ENCODE data around the gene BTG3. TPM values are rescaled to one million over a fixed set of nuclear protein-coding genes. Genes with fewer than 3 reads are reported as not detected.

BTG3 gene
- total RNA-seq, 2 experiments from 2014 or later: 40.7 to 43.3 TPM

- Mint-ChIP-seq H3K27me3 (ENCODE audit: low read depth) (peaks cover 6% of the 10 kb centered on the region), H3K36me3 (ENCODE audit: low read depth) (peaks cover 29% of the 10 kb centered on the region), H3K4me3 (peak overlapping the region; percentile 72), H3K27ac (peak overlapping the region; percentile 81), H3K9me3 (ENCODE audit: insufficient read depth) (no peaks in the 10 kb centered on the region), H3K4me1 (ENCODE audit: low read depth) (peaks cover 51% of the 10 kb centered on the region)
- DNase-seq (no peak), ATAC-seq (no peak)
- ChIA-PET CTCF (interaction anchor here (1.6 kb wide), 1 partner anchor 205 kb away, joined by 3 read pairs; no protein-coding TSS in a partner anchor), POLR2A (no interaction called here)
Measured at GRCh38 chr21:17613242-17613676, 558 bp upstream of the BTG3 start.

GRCh38 chr21:17612023-17612564 lies 607 bp downstream of the BTG3 start:
- Mint-ChIP-seq H3K9me3 (ENCODE audit: insufficient read depth) (no peaks in the 10 kb centered on the region), H3K4me1 (ENCODE audit: low read depth) (peaks cover 62% of the 10 kb centered on the region), H3K36me3 (ENCODE audit: low read depth) (peaks cover 40% of the 10 kb centered on the region), H3K4me3 (peak overlapping the region; percentile 93), H3K27ac (peak overlapping the region; percentile 98), H3K27me3 (ENCODE audit: low read depth) (peaks cover 3% of the 10 kb centered on the region)
- POLR2A ChIA-PET: interaction anchor here (1.2 to 2.4 kb wide), 4 partner anchors 11 to 1879 kb away, joined by 3 to 10 read pairs (median 8); partner anchors contain the start of gene C21orf91
- CTCF ChIA-PET: interaction anchor here (0.9 to 1.3 kb wide), 2 partner anchors 26 to 169 kb away, joined by 3 read pairs; no protein-coding TSS in a partner anchor
- ATAC-seq (peak; percentile 6), DNase-seq (no peak)

GRCh38 chr21:17611414-17612022 lies 1.2 kb downstream of the BTG3 start:
- CTCF ChIA-PET: interaction anchor here (0.9 to 1.3 kb wide), 2 partner anchors 26 to 170 kb away, joined by 3 read pairs; no protein-coding TSS in a partner anchor
- H3K4me1 Mint-ChIP-seq (ENCODE audit: low read depth): peaks cover 63% of the 10 kb centered on the region

GRCh38 chr21:17610911-17611310 lies 1.8 kb downstream of the BTG3 start:
- no peaks in the 10 kb centered on the region for H3K9me3 Mint-ChIP-seq (ENCODE audit: insufficient read depth)

More at GRCh38 chr21:17611414-17612022, 1.2 kb downstream of the BTG3 start:
- DNase-seq (peak; percentile 88), ATAC-seq (peak; percentile 67)
- H3K27me3 Mint-ChIP-seq (ENCODE audit: low read depth): no peaks in the 10 kb centered on the region
- POLR2A ChIA-PET: interaction anchor here (0.5 to 2.4 kb wide), 7 partner anchors 10 to 1878 kb away, joined by 3 to 10 read pairs (median 3); partner anchors contain the start of gene C21orf91
- H3K4me3 Mint-ChIP-seq: peak overlapping the region; percentile 93
- no peaks in the 10 kb centered on the region for H3K9me3 Mint-ChIP-seq (ENCODE audit: insufficient read depth)
- peaks cover 41% of the 10 kb centered on the region for H3K36me3 Mint-ChIP-seq (ENCODE audit: low read depth)
- H3K27ac Mint-ChIP-seq: peak overlapping the region; percentile 98

GRCh38 chr21:17609681-17610080 lies 3.0 kb downstream of the BTG3 start:
- Mint-ChIP-seq H3K9me3 (ENCODE audit: insufficient read depth) (no peaks in the 10 kb centered on the region), H3K4me3 (peak overlapping the region; percentile 93), H3K27me3 (ENCODE audit: low read depth) (no peaks in the 10 kb centered on the region), H3K36me3 (ENCODE audit: low read depth) (peaks cover 49% of the 10 kb centered on the region), H3K4me1 (ENCODE audit: low read depth) (peaks cover 53% of the 10 kb centered on the region), H3K27ac (no peak overlapping the region)
- DNase-seq (no peak), ATAC-seq (no peak)
- POLR2A ChIA-PET: no interaction called here
- CTCF ChIA-PET: interaction anchor here (0.8 to 1.8 kb wide), 3 partner anchors 24 to 222 kb away, joined by 4 to 8 read pairs (median 4); no protein-coding TSS in a partner anchor

More at GRCh38 chr21:17610911-17611310, 1.8 kb downstream of the BTG3 start:
- ChIA-PET POLR2A (interaction anchor here (0.5 to 2.4 kb wide), 6 partner anchors 9 to 208 kb away, joined by 3 to 10 read pairs (median 6); partner anchors contain the start of gene C21orf91), CTCF (interaction anchor here (0.9 to 1.7 kb wide), 2 partner anchors 25 to 314 kb away, joined by 3 to 4 read pairs; no protein-coding TSS in a partner anchor)
- peaks cover 63% of the 10 kb centered on the region for H3K4me1 Mint-ChIP-seq (ENCODE audit: low read depth)
- DNase-seq (no peak), ATAC-seq (no peak)
- peaks cover 43% of the 10 kb centered on the region for H3K36me3 Mint-ChIP-seq (ENCODE audit: low read depth)
- H3K27ac Mint-ChIP-seq: peak overlapping the region; percentile 98
- H3K27me3 Mint-ChIP-seq (ENCODE audit: low read depth): no peaks in the 10 kb centered on the region
- peak overlapping the region; percentile 93 for H3K4me3 Mint-ChIP-seq

GRCh38 chr21:17607684-17608083 lies 5.0 kb downstream of the BTG3 start:
- ATAC-seq: no peak
- no peaks in the 10 kb centered on the region for H3K27me3 Mint-ChIP-seq (ENCODE audit: low read depth)
- peaks cover 61% of the 10 kb centered on the region for H3K4me1 Mint-ChIP-seq (ENCODE audit: low read depth)
- H3K9me3 Mint-ChIP-seq (ENCODE audit: insufficient read depth): no peaks in the 10 kb centered on the region
- no peak for DNase-seq
- CTCF ChIA-PET: interaction anchor here (1.2 to 1.7 kb wide), 2 partner anchors 9 to 317 kb away, joined by 3 to 5 read pairs; no protein-coding TSS in a partner anchor
- peaks cover 67% of the 10 kb centered on the region for H3K36me3 Mint-ChIP-seq (ENCODE audit: low read depth)
- POLR2A ChIA-PET: no interaction called here
- H3K4me3 Mint-ChIP-seq: no peak overlapping the region
- H3K27ac Mint-ChIP-seq: peak overlapping the region; percentile 65

- no peak for ATAC-seq
- H3K4me1 Mint-ChIP-seq (ENCODE audit: low read depth): peaks cover 34% of the 10 kb centered on the region
- ChIA-PET POLR2A (interaction anchor here (2.8 kb wide), 1 partner anchor 9 kb away, joined by 8 read pairs; no protein-coding TSS in a partner anchor), CTCF (interaction anchor here (0.7 to 1.9 kb wide), 2 partner anchors 17 to 42 kb away, joined by 3 to 6 read pairs; no protein-coding TSS in a partner anchor)
- H3K36me3 Mint-ChIP-seq (ENCODE audit: low read depth): peaks cover 63% of the 10 kb centered on the region
- H3K27ac Mint-ChIP-seq: no peak overlapping the region
- DNase-seq: no peak
- H3K4me3 Mint-ChIP-seq: no peak overlapping the region
- no peaks in the 10 kb centered on the region for H3K27me3 Mint-ChIP-seq (ENCODE audit: low read depth)
- H3K9me3 Mint-ChIP-seq (ENCODE audit: insufficient read depth): no peaks in the 10 kb centered on the region
Measured at GRCh38 chr21:17602874-17603273, 9.8 kb downstream of the BTG3 start.

- DNase-seq: no peak
- Mint-ChIP-seq H3K4me3 (no peak overlapping the region), H3K27ac (peak overlapping the region; percentile 20), H3K9me3 (ENCODE audit: insufficient read depth) (no peaks in the 10 kb centered on the region), H3K36me3 (ENCODE audit: low read depth) (peaks cover 64% of the 10 kb centered on the region), H3K27me3 (ENCODE audit: low read depth) (no peaks in the 10 kb centered on the region), H3K4me1 (ENCODE audit: low read depth) (peaks cover 15% of the 10 kb centered on the region)
- no peak for ATAC-seq
- POLR2A ChIA-PET: interaction anchor here (1.5 kb wide), 1 partner anchor 13 kb away, joined by 8 read pairs; no protein-coding TSS in a partner anchor
- CTCF ChIA-PET: interaction anchor here (1.0 to 1.2 kb wide), 2 partner anchors 86 to 211 kb away, joined by 3 read pairs; no protein-coding TSS in a partner anchor
Measured at GRCh38 chr21:17598437-17598836, 14.3 kb downstream of the BTG3 start.

GRCh38 chr21:17597680-17598079 lies 15.0 kb downstream of the BTG3 start:
- Mint-ChIP-seq H3K27me3 (ENCODE audit: low read depth) (no peaks in the 10 kb centered on the region), H3K27ac (no peak overlapping the region), H3K4me1 (ENCODE audit: low read depth) (peaks cover 8% of the 10 kb centered on the region), H3K9me3 (ENCODE audit: insufficient read depth) (no peaks in the 10 kb centered on the region), H3K36me3 (ENCODE audit: low read depth) (peaks cover 61% of the 10 kb centered on the region), H3K4me3 (no peak overlapping the region)
- DNase-seq: no peak
- CTCF ChIA-PET: interaction anchor here (1.0 kb wide), 1 partner anchor 86 kb away, joined by 3 read pairs; no protein-coding TSS in a partner anchor
- ATAC-seq: no peak
- POLR2A ChIA-PET: no interaction called here

- CTCF ChIA-PET: interaction anchor here (1.0 kb wide), 1 partner anchor 14 kb away, joined by 3 read pairs; no protein-coding TSS in a partner anchor
- POLR2A ChIA-PET: no interaction called here
- Mint-ChIP-seq H3K4me1 (ENCODE audit: low read depth) (no peaks in the 10 kb centered on the region), H3K36me3 (ENCODE audit: low read depth) (peaks cover 31% of the 10 kb centered on the region), H3K4me3 (no peak overlapping the region), H3K9me3 (ENCODE audit: insufficient read depth) (no peaks in the 10 kb centered on the region), H3K27me3 (ENCODE audit: low read depth) (no peaks in the 10 kb centered on the region), H3K27ac (no peak overlapping the region)
- DNase-seq (no peak), ATAC-seq (no peak)
Measured at GRCh38 chr21:17590430-17590829, 22.3 kb downstream of the BTG3 start.

- H3K36me3 Mint-ChIP-seq (ENCODE audit: low read depth): peaks cover 5% of the 10 kb centered on the region
- ChIA-PET CTCF (interaction anchor here (1.0 to 2.3 kb wide), 10 partner anchors 10 to 200 kb away, joined by 3 to 39 read pairs (median 5); no protein-coding TSS in a partner anchor), POLR2A (interaction anchor here (0.6 kb wide), 1 partner anchor 243 kb away, joined by 4 read pairs; no protein-coding TSS in a partner anchor)
- H3K9me3 Mint-ChIP-seq (ENCODE audit: insufficient read depth): no peaks in the 10 kb centered on the region
- peaks cover 4% of the 10 kb centered on the region for H3K27me3 Mint-ChIP-seq (ENCODE audit: low read depth)
- no peak overlapping the region for H3K27ac Mint-ChIP-seq
- ATAC-seq (no peak), DNase-seq (peak; percentile 33)
- no peaks in the 10 kb centered on the region for H3K4me1 Mint-ChIP-seq (ENCODE audit: low read depth)
- no peak overlapping the region for H3K4me3 Mint-ChIP-seq
Measured at GRCh38 chr21:17585875-17586450, 26.7 kb downstream of the BTG3 start.

All from activated CD8-positive, alpha-beta T cell treated with anti-CD3 and anti-CD28 coated beads, Interleukin-2, amount 10 ng/mL, durations not matched to agents 7 days and 5 days (primary cell).